HUDEP-2 (cell line): ENCODE data around the gene RGS12.

Experiments
- DNase-seq, 76 experiments: peaks; one replicate each; lab custom pipeline; 2025; ENCODE audit not compliant: unreplicated experiment in 76 of 76; lab: John Stamatoyannopoulos, UW

The RGS12 gene

GRCh38 chr4:3324093-3324815 lies 31.4 kb downstream of the RGS12 start:
- no peak for DNase-seq

- DNase-seq, result no peak
Observed at GRCh38 chr4:3328814-3329663, 36.2 kb downstream of the RGS12 start.

GRCh38 chr4:3329887-3330286 lies 37.1 kb downstream of the RGS12 start:
- DNase-seq, result no peak

- no peak for DNase-seq
Observed at GRCh38 chr4:3330707-3331106, 37.9 kb downstream of the RGS12 start.

- no peak for DNase-seq
Observed at GRCh38 chr4:3331511-3332394, 38.9 kb downstream of the RGS12 start.

GRCh38 chr4:3332498-3332897 lies 39.7 kb downstream of the RGS12 start:
- no peak for DNase-seq

GRCh38 chr4:3334316-3334715 lies 41.5 kb downstream of the RGS12 start:
- no peak for DNase-seq

- DNase-seq, result no peak
Observed at GRCh38 chr4:3335385-3335784, 42.6 kb downstream of the RGS12 start.

GRCh38 chr4:3335982-3336381 lies 43.2 kb downstream of the RGS12 start:
- no peak for DNase-seq

- DNase-seq, result no peak
Observed at GRCh38 chr4:3336382-3337356, 43.8 kb downstream of the RGS12 start.

GRCh38 chr4:3337357-3337732 lies 44.5 kb downstream of the RGS12 start:
- DNase-seq, result no peak

GRCh38 chr4:3337811-3338210 lies 45.0 kb downstream of the RGS12 start:
- DNase-seq, result no peak

GRCh38 chr4:3338321-3338838 lies 45.6 kb downstream of the RGS12 start:
- DNase-seq, result peak in 1 of 76 experiments; percentile 9

- DNase-seq, result no peak
Observed at GRCh38 chr4:3338976-3339531, 46.2 kb downstream of the RGS12 start.

GRCh38 chr4:3339577-3339976 lies 46.8 kb downstream of the RGS12 start:
- no peak for DNase-seq

GRCh38 chr4:3340038-3340699 lies 47.3 kb downstream of the RGS12 start:
- no peak for DNase-seq

GRCh38 chr4:3340700-3341083 lies 47.9 kb downstream of the RGS12 start:
- no peak for DNase-seq

GRCh38 chr4:3341760-3342159 lies 48.9 kb downstream of the RGS12 start:
- DNase-seq, result peak in 1 of 76 experiments; percentile 23
